ENCODE results near the gene HYAL2. TPM values are rescaled to one million over a fixed set of nuclear protein-coding genes. Genes with fewer than 3 reads are reported as not detected.

HYAL2 gene
- 100 to 1,000 TPM in 1 of 4 donors, 10 to 100 TPM in 3; 40.9 to 114 (median 46.5) TPM for total RNA-seq
- 57.7 TPM for polyA plus RNA-seq
- long read RNA-seq, donor 1, full-length matches to known transcripts = 197 of 210 reads
- long read RNA-seq, donor 1, partial matches to known transcripts = 5 of 210 reads
- long read RNA-seq, donor 1, other reads (novel, unspliced or antisense) = 8 of 210 reads
- long read RNA-seq, donor 2, full-length matches to known transcripts = 87 of 97 reads
- long read RNA-seq, donor 2, partial matches to known transcripts = 3 of 97 reads
- long read RNA-seq, donor 2, other reads (novel, unspliced or antisense) = 7 of 97 reads
- long read RNA-seq, donor 3, full-length matches to known transcripts = 1,256 of 1,300 reads
- long read RNA-seq, donor 3, partial matches to known transcripts = 11 of 1,300 reads
- long read RNA-seq, donor 3, other reads (novel, unspliced or antisense) = 33 of 1,300 reads
- long read RNA-seq, donor 4, full-length matches to known transcripts = 49 of 53 reads
- long read RNA-seq, donor 4, partial matches to known transcripts = 0 of 53 reads
- long read RNA-seq, donor 4, other reads (novel, unspliced or antisense) = 4 of 53 reads

- Histone ChIP-seq H3K27ac (ENCODE audit: low read length) (peak within 1 kb of the TSS; percentile 96), H3K4me3 (ENCODE audit: low read length) (peak within 1 kb of the TSS; percentile 85), H3K4me1 (ENCODE audit: control insufficient read depth, insufficient read depth, low read length) (peaks cover 9% of the 10 kb centered on the region), H3K9me3 (ENCODE audit: control insufficient read depth, low read length) (no peaks in the 10 kb centered on the region), H3K27me3 (ENCODE audit: control insufficient read depth, insufficient read depth) (no peaks in the 10 kb centered on the region)
- WGBS = 29% methylated on average over 31 of the region's 31 CpGs
- peak; percentile 11 to 58 for ATAC-seq
- DNase-seq = peak; percentile 88 to 92 (median 91)
- intact Hi-C loops (cut with DNase I) = loop anchor here in 1 of 4 donors (5.0 kb wide), 1 partner anchor 95 kb away; no protein-coding TSS in a partner anchor
Observed at GRCh38 chr3:50322386-50323091, at the start of gene HYAL2. Gene HYAL2 (minus strand): TSS chr3:50322745. CDS start chr3:50320489, 2,256 bp downstream.

- Histone ChIP-seq H3K4me1 (ENCODE audit: control insufficient read depth, insufficient read depth, low read length) (no peaks in the 10 kb centered on the region), H3K27me3 (ENCODE audit: control insufficient read depth, insufficient read depth) (no peaks in the 10 kb centered on the region), H3K9me3 (ENCODE audit: control insufficient read depth, low read length) (no peaks in the 10 kb centered on the region), H3K27ac (ENCODE audit: low read length) (no peak overlapping the region), H3K4me3 (ENCODE audit: low read length) (no peak overlapping the region)
- ATAC-seq (no peak), DNase-seq (no peak)
- WGBS = 84% methylated on average over 3 of the region's 3 CpGs
- intact Hi-C loops (cut with DNase I) = no loop called here
Observed at GRCh38 chr3:50371133-50371685, 48.7 kb upstream of the HYAL2 start.

- Histone ChIP-seq H3K9me3 (ENCODE audit: control insufficient read depth, low read length) (no peaks in the 10 kb centered on the region), H3K27ac (ENCODE audit: low read length) (no peak overlapping the region), H3K4me3 (ENCODE audit: low read length) (no peak overlapping the region), H3K4me1 (ENCODE audit: control insufficient read depth, insufficient read depth, low read length) (no peaks in the 10 kb centered on the region), H3K27me3 (ENCODE audit: control insufficient read depth, insufficient read depth) (no peaks in the 10 kb centered on the region)
- intact Hi-C loops (cut with DNase I) = no loop called here
- WGBS = 48% methylated on average over 14 of the region's 14 CpGs
- no peak for DNase-seq
- no peak for ATAC-seq
Observed at GRCh38 chr3:50370594-50370993, 48.0 kb upstream of the HYAL2 start.

- Histone ChIP-seq H3K4me3 (ENCODE audit: low read length) (no peak overlapping the region), H3K27ac (ENCODE audit: low read length) (no peak overlapping the region), H3K4me1 (ENCODE audit: control insufficient read depth, insufficient read depth, low read length) (no peaks in the 10 kb centered on the region), H3K9me3 (ENCODE audit: control insufficient read depth, low read length) (no peaks in the 10 kb centered on the region), H3K27me3 (ENCODE audit: control insufficient read depth, insufficient read depth) (no peaks in the 10 kb centered on the region)
- DNase-seq (no peak), ATAC-seq (no peak)
- 77% methylated on average over 9 of the region's 9 CpGs for WGBS
- intact Hi-C loops (cut with DNase I) = no loop called here
Observed at GRCh38 chr3:50369012-50369670, 46.6 kb upstream of the HYAL2 start.

- no peak overlapping the region for H3K27ac ChIP-seq (ENCODE audit: low read length)
- intact Hi-C loops (cut with DNase I) = no loop called here
- no peaks in the 10 kb centered on the region for H3K4me1 ChIP-seq (ENCODE audit: control insufficient read depth, insufficient read depth, low read length)
- no peak for ATAC-seq
- H3K27me3 ChIP-seq (ENCODE audit: control insufficient read depth, insufficient read depth) = no peaks in the 10 kb centered on the region
- DNase-seq = no peak
- H3K4me3 ChIP-seq (ENCODE audit: low read length) = no peak overlapping the region
- no peaks in the 10 kb centered on the region for H3K9me3 ChIP-seq (ENCODE audit: control insufficient read depth, low read length)
- 86% methylated on average over 5 of the region's 5 CpGs for WGBS
Observed at GRCh38 chr3:50365842-50366220, 43.3 kb upstream of the HYAL2 start.

GRCh38 chr3:50365080-50365841 is 42.7 kb upstream of the HYAL2 start:
- DNase-seq (peak; percentile 85 to 94 (median 93)), ATAC-seq (peak; percentile 86 to 88)
- Histone ChIP-seq H3K9me3 (ENCODE audit: control insufficient read depth, low read length) (no peaks in the 10 kb centered on the region), H3K27ac (ENCODE audit: low read length) (no peak overlapping the region), H3K27me3 (ENCODE audit: control insufficient read depth, insufficient read depth) (no peaks in the 10 kb centered on the region), H3K4me1 (ENCODE audit: control insufficient read depth, insufficient read depth, low read length) (no peaks in the 10 kb centered on the region), H3K4me3 (ENCODE audit: low read length) (peak overlapping the region; percentile 33)
- WGBS = 21% methylated on average over 53 of the region's 53 CpGs
- intact Hi-C loops (cut with DNase I) = no loop called here

- H3K4me3 ChIP-seq (ENCODE audit: low read length) = peak overlapping the region; percentile 33
- 23% methylated on average over 45 of the region's 48 CpGs for WGBS
- H3K4me1 ChIP-seq (ENCODE audit: control insufficient read depth, insufficient read depth, low read length) = no peaks in the 10 kb centered on the region
- ATAC-seq (peak; percentile 37 to 45), DNase-seq (peak in 1 of 3 donors; percentile 72)
- intact Hi-C loops (cut with DNase I) = no loop called here
- H3K27ac ChIP-seq (ENCODE audit: low read length) = no peak overlapping the region
- no peaks in the 10 kb centered on the region for H3K9me3 ChIP-seq (ENCODE audit: control insufficient read depth, low read length)
- no peaks in the 10 kb centered on the region for H3K27me3 ChIP-seq (ENCODE audit: control insufficient read depth, insufficient read depth)
Observed at GRCh38 chr3:50364573-50365079, 42.1 kb upstream of the HYAL2 start.

GRCh38 chr3:50359760-50360110 is 37.2 kb upstream of the HYAL2 start:
- Histone ChIP-seq H3K4me1 (ENCODE audit: control insufficient read depth, insufficient read depth, low read length) (peaks cover 24% of the 10 kb centered on the region), H3K27ac (ENCODE audit: low read length) (no peak overlapping the region)

GRCh38 chr3:50358911-50359759 is 36.6 kb upstream of the HYAL2 start, which contains the start of gene TMEM115:
Gene TMEM115 (minus strand): TSS chr3:50359521. CDS start chr3:50359063, 458 bp downstream.
- DNase-seq (peak; percentile 97 to 98 (median 97)), ATAC-seq (peak; percentile 96 to 97)
- H3K4me3 ChIP-seq (ENCODE audit: low read length) = peak within 1 kb of the TSS; percentile 67
- under 1% methylated on average over 64 of the region's 64 CpGs for WGBS
- H3K27ac ChIP-seq (ENCODE audit: low read length) = peak within 1 kb of the TSS; percentile 88
- intact Hi-C loops (cut with DNase I) = no loop called here
- peaks cover 24% of the 10 kb centered on the region for H3K4me1 ChIP-seq (ENCODE audit: control insufficient read depth, insufficient read depth, low read length)
- H3K27me3 ChIP-seq (ENCODE audit: control insufficient read depth, insufficient read depth) = no peaks in the 10 kb centered on the region
- H3K9me3 ChIP-seq (ENCODE audit: control insufficient read depth, low read length) = no peaks in the 10 kb centered on the region

More at GRCh38 chr3:50359760-50360110, 37.2 kb upstream of the HYAL2 start:
- DNase-seq = no peak
- no peaks in the 10 kb centered on the region for H3K27me3 ChIP-seq (ENCODE audit: control insufficient read depth, insufficient read depth)
- no peak for ATAC-seq
- intact Hi-C loops (cut with DNase I) = no loop called here
- 19% methylated on average over 8 of the region's 8 CpGs for WGBS
- H3K4me3 ChIP-seq (ENCODE audit: low read length) = no peak overlapping the region
- no peaks in the 10 kb centered on the region for H3K9me3 ChIP-seq (ENCODE audit: control insufficient read depth, low read length)

Data from right cardiac atrium (tissue), 5 donors.